ENCODE measurements around the gene ZMYND15.

DNA sequence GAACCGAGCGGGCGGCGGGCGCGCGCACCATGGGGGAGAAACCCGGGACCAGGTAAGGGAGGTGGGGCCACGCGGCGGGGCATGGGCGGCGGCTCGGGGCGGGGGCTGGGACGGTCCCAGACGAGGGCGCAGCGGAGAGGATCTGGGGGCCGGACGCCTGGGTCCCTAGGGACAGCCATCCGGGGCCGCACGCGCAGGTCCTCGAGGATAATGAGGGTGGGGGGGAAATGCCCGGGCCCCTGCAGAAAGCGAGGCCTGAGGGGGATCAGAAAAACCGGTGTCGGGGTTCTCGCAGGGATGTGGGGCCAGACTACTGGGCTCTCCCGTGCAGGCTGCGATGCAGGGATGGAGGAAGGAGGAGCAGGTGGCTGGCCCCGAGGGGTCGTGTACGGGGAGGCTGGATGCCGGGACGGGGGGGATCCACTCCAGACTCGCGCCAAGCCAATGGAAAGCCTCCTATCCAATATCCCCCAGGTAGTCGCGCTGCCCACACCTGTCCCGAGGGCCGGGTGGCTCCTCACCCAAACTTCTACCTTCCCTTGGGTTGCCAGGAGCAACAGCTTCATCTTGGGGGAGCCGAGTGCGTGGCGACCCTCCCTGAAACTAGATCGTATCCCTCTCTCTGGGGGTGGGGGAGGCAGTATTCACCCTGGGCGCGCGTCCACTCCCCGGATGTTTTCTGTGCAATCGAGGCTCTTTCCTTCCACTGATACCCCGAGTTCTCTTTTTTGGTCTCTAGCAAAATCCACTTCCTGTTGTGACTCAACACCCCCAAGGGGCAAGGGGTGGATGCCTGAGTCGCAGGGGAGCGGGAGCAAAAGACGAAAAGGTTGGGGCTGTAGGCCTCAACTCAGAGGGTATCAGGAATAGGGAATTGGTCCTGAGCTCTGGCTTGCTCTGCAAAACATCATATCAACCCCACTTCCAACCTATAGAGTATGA is 28.7 kb upstream of the ZMYND15 start:
- TF ChIP-seq, protein P1, sequence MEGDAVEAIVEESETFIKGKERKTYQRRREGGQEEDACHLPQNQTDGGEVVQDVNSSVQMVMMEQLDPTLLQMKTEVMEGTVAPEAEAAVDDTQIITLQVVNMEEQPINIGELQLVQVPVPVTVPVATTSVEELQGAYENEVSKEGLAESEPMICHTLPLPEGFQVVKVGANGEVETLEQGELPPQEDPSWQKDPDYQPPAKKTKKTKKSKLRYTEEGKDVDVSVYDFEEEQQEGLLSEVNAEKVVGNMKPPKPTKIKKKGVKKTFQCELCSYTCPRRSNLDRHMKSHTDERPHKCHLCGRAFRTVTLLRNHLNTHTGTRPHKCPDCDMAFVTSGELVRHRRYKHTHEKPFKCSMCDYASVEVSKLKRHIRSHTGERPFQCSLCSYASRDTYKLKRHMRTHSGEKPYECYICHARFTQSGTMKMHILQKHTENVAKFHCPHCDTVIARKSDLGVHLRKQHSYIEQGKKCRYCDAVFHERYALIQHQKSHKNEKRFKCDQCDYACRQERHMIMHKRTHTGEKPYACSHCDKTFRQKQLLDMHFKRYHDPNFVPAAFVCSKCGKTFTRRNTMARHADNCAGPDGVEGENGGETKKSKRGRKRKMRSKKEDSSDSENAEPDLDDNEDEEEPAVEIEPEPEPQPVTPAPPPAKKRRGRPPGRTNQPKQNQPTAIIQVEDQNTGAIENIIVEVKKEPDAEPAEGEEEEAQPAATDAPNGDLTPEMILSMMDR (conservative IDR thresholded peaks at IDR 0.05; ENCODE audit: low read depth, low read length) = no peak
- TF ChIP-seq EZH2 (IDR thresholded peaks at IDR 0.05; ENCODE audit: borderline replicate concordance, low read depth, low read length, poor library complexity, severe bottlenecking) = no peak

Measured in A673 (cell line).